Measurements from ENCODE around the gene PRUNE1. TPM values are rescaled to one million over a fixed set of nuclear protein-coding genes. Genes with fewer than 3 reads are reported as not detected.

PRUNE1 gene
- total RNA-seq, 1 experiment from 2014 or later = 24.5 TPM

DNA sequence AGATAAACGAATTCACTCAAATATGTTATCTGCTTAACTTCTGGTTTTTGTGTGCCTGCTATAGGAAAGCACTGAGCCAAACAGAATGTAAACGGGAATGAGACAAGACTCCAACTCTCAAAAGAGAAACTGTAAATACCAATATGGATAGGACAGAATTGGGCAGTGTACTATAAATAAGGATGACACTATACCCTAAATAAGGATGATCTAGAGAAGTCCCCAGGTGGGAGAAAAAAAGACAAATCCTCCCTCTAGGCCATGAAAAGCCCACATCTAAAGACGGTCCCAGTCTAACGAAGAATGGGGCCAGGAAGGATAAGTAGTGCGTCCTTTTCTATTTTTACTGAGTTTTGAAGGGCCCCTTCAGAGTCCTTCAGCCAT, 60.8 kb downstream of the PRUNE1 start (continued):
- no peak for TF ChIP-seq E2F1 (CRISPR knock-in tag; IDR thresholded peaks at IDR 0.05)
- TF ChIP-seq MLX (CRISPR knock-in tag; IDR thresholded peaks at IDR 0.05) = no peak
- no peak for TF ChIP-seq FOXP4 (CRISPR knock-in tag; IDR thresholded peaks at IDR 0.05)

DNA sequence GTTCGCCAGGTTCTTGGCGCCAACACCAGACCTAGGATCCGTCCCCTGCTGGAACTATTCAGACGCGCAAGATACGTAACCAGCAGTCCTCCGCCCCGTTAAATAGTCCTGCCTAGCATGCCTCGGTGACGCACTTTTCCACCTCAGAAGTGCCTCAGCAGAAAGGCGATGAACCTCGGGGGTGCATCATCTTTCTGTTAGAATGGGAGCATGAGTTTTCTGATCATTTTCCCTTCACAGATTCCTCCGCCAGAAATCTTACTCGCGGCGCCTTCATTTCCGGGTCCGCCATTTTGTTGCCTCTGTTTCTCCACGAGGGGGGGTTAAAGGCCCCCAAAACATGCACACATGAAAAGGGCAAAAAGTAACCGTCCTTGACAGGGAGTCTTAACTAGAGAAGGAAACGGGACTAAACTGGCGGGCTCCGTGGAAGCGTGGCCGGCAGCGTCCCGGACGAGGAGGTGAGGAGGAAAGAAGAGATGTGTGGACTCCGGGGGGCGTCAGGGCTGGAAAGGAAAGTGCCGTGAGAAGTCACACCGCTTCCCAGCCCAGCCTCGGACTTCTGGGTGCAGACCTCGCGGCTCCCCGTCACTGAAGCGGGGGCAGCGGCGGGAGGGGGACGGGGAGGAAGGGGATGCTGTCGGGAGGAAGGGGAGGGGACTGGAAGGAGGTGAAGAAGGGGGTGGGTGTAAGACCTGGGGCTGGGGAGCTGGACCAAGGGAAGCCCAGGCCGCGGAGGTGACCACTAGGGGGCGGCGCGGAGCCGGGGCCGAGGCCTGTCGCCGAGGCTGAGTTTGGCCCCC, 62.4 kb downstream of the PRUNE1 start, which contains the start of gene GABPB2:
Gene GABPB2, plus strand, starts transcription at position 288 of the 803 bp plus-strand sequence. CDS start 17,429 bp downstream, outside the sequence.
- peak within 1 kb of the TSS; percentile 94 for H3K4me3 Mint-ChIP-seq
- no peak for TF ChIP-seq OVOL2 (CRISPR knock-in tag; IDR thresholded peaks at IDR 0.05; ENCODE audit: borderline replicate concordance)
- no peak for TF ChIP-seq SMAD3 (CRISPR knock-in tag; IDR thresholded peaks at IDR 0.05; ENCODE audit: borderline replicate concordance)
- TF ChIP-seq FOXP1 (CRISPR knock-in tag; IDR thresholded peaks at IDR 0.05; ENCODE audit: borderline replicate concordance) = peak; percentile 82; the same call in 1 of the 2 replicates
- TF ChIP-seq ZNF121 (CRISPR knock-in tag; IDR thresholded peaks at IDR 0.05) = 0 out of 2 replicates have a peak, but pooled peaks have one; percentile 23
- peak; percentile 44; the same call in 1 of the 2 replicates for TF ChIP-seq MYBL2 (CRISPR knock-in tag; IDR thresholded peaks at IDR 0.05)
- no peak for TF ChIP-seq IRF2 (CRISPR knock-in tag; IDR thresholded peaks at IDR 0.05; ENCODE audit: borderline replicate concordance, low read depth)
- TF ChIP-seq ZNF671 (CRISPR knock-in tag; IDR thresholded peaks at IDR 0.05) = no peak
- peak; percentile 16; the same call in 1 of the 2 replicates for TF ChIP-seq SMAD4 (CRISPR knock-in tag; IDR thresholded peaks at IDR 0.05)
- TF ChIP-seq ARID4B (CRISPR knock-in tag; IDR thresholded peaks at IDR 0.05; ENCODE audit: borderline replicate concordance) = peak; percentile 59; the same call in 1 of the 2 replicates
- TF ChIP-seq, protein P1, sequence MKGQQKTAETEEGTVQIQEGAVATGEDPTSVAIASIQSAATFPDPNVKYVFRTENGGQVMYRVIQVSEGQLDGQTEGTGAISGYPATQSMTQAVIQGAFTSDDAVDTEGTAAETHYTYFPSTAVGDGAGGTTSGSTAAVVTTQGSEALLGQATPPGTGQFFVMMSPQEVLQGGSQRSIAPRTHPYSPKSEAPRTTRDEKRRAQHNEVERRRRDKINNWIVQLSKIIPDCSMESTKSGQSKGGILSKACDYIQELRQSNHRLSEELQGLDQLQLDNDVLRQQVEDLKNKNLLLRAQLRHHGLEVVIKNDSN (CRISPR knock-in tag; IDR thresholded peaks at IDR 0.05) = no peak
- TF ChIP-seq, protein P2, sequence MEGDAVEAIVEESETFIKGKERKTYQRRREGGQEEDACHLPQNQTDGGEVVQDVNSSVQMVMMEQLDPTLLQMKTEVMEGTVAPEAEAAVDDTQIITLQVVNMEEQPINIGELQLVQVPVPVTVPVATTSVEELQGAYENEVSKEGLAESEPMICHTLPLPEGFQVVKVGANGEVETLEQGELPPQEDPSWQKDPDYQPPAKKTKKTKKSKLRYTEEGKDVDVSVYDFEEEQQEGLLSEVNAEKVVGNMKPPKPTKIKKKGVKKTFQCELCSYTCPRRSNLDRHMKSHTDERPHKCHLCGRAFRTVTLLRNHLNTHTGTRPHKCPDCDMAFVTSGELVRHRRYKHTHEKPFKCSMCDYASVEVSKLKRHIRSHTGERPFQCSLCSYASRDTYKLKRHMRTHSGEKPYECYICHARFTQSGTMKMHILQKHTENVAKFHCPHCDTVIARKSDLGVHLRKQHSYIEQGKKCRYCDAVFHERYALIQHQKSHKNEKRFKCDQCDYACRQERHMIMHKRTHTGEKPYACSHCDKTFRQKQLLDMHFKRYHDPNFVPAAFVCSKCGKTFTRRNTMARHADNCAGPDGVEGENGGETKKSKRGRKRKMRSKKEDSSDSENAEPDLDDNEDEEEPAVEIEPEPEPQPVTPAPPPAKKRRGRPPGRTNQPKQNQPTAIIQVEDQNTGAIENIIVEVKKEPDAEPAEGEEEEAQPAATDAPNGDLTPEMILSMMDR (IDR thresholded peaks at IDR 0.05) = peak; percentile 97
- TF ChIP-seq, protein P3, sequence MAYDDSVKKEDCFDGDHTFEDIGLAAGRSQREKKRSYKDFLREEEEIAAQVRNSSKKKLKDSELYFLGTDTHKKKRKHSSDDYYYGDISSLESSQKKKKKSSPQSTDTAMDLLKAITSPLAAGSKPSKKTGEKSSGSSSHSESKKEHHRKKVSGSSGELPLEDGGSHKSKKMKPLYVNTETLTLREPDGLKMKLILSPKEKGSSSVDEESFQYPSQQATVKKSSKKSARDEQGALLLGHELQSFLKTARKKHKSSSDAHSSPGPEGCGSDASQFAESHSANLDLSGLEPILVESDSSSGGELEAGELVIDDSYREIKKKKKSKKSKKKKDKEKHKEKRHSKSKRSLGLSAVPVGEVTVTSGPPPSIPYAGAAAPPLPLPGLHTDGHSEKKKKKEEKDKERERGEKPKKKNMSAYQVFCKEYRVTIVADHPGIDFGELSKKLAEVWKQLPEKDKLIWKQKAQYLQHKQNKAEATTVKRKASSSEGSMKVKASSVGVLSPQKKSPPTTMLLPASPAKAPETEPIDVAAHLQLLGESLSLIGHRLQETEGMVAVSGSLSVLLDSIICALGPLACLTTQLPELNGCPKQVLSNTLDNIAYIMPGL (CRISPR knock-in tag; IDR thresholded peaks at IDR 0.05) = peak; percentile 67
- TF ChIP-seq, protein P4, sequence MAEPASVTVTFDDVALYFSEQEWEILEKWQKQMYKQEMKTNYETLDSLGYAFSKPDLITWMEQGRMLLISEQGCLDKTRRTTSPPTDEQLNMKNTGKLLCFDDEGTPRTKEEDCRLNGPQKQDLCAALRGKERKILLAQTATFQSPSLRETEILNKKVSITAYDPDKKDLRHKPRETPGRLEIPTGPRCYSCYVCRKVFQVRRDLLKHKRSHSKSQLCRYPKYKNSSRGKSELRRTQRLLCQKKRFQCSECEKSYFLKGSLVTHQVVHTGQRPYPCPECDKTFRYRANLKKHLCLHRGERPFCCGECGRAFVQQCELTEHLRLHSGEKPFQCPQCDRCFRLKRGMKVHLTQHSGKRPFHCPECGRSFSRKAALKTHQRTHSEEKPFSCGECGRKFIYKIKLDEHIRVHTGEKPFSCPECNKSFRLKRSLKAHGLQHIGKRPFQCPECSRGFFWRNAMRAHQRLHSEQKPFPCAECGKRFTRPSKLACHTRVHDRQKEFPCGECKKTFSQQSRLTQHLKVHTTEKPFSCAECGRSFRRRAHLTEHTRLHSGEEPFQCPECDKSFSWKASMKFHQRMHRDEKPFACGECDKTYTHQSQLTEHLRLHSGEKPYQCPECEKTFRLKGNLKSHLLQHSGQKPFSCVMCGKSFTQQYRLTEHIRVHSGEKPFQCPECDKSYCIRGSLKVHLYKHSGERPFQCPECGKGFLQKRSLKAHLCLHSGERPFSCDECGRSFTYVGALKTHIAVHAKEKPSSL (CRISPR knock-in tag; conservative IDR thresholded peaks at IDR 0.05) = 0 out of 2 replicates have a peak, but pooled peaks have one; percentile 49

More for the DNA sequence above, 62.4 kb downstream of the PRUNE1 start, which contains the start of gene GABPB2:
- CTCF ChIA-PET = interaction anchor here (0.6 to 3.0 kb wide), 31 partner anchors 11 to 373 kb away, joined by 3 to 39 read pairs (median 5); partner anchors contain the start of genes ANXA9, BNIPL, C1orf56 and CDC42SE1
- POLR2A ChIA-PET = interaction anchor here (0.5 to 1.6 kb wide), 8 partner anchors 9 to 847 kb away, joined by 3 to 13 read pairs (median 5); partner anchors contain the start of genes CDC42SE1, MINDY1 and MLLT11
- ATAC-seq (peak; percentile 90), DNase-seq (ENCODE audit: low spot score) (peak; percentile 93)
- Mint-ChIP-seq H3K4me1 (peaks cover 10% of the 10 kb centered on the region), H3K9me3 (no peaks in the 10 kb centered on the region), H3K36me3 (peaks cover 11% of the 10 kb centered on the region), H3K27ac (peak within 1 kb of the TSS; percentile 100), H3K27me3 (ENCODE audit: low read depth) (no peaks in the 10 kb centered on the region)
